Measurements from ENCODE around the gene FST.

GRCh38 chr5:53475320-53475719 is 5.1 kb upstream of the FST start:
- TF ChIP-seq CTCF (conservative IDR thresholded peaks at IDR 0.05; ENCODE audit: low read depth, low read length) (no peak), EZH2 (IDR thresholded peaks at IDR 0.05; ENCODE audit: borderline replicate concordance, low read depth, low read length, poor library complexity, severe bottlenecking) (no peak)

Data from A673 (cell line).